ENCODE data around the gene SPATS2. TPM values are rescaled to one million over a fixed set of nuclear protein-coding genes. Genes with fewer than 3 reads are reported as not detected.

The SPATS2 gene
- total RNA-seq, 1 experiment from 2014 or later, result 74.2 TPM

GRCh38 chr12:49355913-49356312, 11.3 kb upstream of the SPATS2 start:
- intact Hi-C loops (cut with micrococcal nuclease), result loop anchor here (5.0 kb wide), 1 partner anchor 211 kb away; the partner anchor contains the start of gene MCRS1
- no peak overlapping the region for H2AFZ ChIP-seq (ENCODE audit: low read depth, low read length, poor library complexity, severe bottlenecking)
- ChIA-PET RAD21 (ENCODE audit: low non-redundant PET in 1 of 2, low total read pairs in 2 of 2, uncharacterized antibody in 2 of 2, unreplicated experiment in 2 of 2) (no interaction called here), CTCF (interaction anchor here (3.2 to 3.7 kb wide), 2 partner anchors 58 to 67 kb away, joined by 18 to 47 read pairs; no protein-coding TSS in a partner anchor), POLR2A (interaction anchor here (3.5 kb wide), 1 partner anchor 8 kb away, joined by 16 read pairs; the partner anchor contains the start of gene DNAJC22)
- no peak overlapping the region for H3K4me3 ChIP-seq (replicated peaks in 1 of 2; ENCODE audit: low read depth in 1 of 2, low read length in 2 of 2)
- H3K27ac ChIP-seq (ENCODE audit: low read depth, low read length), result no peak overlapping the region
- H4K20me1 ChIP-seq (ENCODE audit: insufficient read depth), result no peaks in the 10 kb centered on the region
- DNase-seq (ENCODE audit: low read depth, low spot score) (no peak), ATAC-seq (no peak)
- TF ChIP-seq YY1 (IDR thresholded peaks at IDR 0.05; ENCODE audit: extremely low read depth, insufficient replicate concordance, low read depth, low read length), result no peak
- TF ChIP-seq, protein P1, sequence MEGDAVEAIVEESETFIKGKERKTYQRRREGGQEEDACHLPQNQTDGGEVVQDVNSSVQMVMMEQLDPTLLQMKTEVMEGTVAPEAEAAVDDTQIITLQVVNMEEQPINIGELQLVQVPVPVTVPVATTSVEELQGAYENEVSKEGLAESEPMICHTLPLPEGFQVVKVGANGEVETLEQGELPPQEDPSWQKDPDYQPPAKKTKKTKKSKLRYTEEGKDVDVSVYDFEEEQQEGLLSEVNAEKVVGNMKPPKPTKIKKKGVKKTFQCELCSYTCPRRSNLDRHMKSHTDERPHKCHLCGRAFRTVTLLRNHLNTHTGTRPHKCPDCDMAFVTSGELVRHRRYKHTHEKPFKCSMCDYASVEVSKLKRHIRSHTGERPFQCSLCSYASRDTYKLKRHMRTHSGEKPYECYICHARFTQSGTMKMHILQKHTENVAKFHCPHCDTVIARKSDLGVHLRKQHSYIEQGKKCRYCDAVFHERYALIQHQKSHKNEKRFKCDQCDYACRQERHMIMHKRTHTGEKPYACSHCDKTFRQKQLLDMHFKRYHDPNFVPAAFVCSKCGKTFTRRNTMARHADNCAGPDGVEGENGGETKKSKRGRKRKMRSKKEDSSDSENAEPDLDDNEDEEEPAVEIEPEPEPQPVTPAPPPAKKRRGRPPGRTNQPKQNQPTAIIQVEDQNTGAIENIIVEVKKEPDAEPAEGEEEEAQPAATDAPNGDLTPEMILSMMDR (IDR thresholded peaks at IDR 0.05 in 2 of 3, conservative IDR thresholded peaks at IDR 0.05 in 1 of 3; ENCODE audit: borderline replicate concordance in 1 of 3, insufficient read depth in 1 of 3, low read depth in 2 of 3, low read length in 2 of 3), result no peak
- TF ChIP-seq, protein P2, sequence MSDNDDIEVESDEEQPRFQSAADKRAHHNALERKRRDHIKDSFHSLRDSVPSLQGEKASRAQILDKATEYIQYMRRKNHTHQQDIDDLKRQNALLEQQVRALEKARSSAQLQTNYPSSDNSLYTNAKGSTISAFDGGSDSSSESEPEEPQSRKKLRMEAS (IDR thresholded peaks at IDR 0.05), result no peak
- TF ChIP-seq CEBPB (IDR thresholded peaks at IDR 0.05; ENCODE audit: low read depth), result no peak
- TF ChIP-seq POLR2AphosphoS5 (IDR thresholded peaks at IDR 0.05; ENCODE audit: low read depth, low read length), result no peak
- no peak for TF ChIP-seq FOSL1 (IDR thresholded peaks at IDR 0.05; ENCODE audit: low read depth)
- TF ChIP-seq, protein P3, sequence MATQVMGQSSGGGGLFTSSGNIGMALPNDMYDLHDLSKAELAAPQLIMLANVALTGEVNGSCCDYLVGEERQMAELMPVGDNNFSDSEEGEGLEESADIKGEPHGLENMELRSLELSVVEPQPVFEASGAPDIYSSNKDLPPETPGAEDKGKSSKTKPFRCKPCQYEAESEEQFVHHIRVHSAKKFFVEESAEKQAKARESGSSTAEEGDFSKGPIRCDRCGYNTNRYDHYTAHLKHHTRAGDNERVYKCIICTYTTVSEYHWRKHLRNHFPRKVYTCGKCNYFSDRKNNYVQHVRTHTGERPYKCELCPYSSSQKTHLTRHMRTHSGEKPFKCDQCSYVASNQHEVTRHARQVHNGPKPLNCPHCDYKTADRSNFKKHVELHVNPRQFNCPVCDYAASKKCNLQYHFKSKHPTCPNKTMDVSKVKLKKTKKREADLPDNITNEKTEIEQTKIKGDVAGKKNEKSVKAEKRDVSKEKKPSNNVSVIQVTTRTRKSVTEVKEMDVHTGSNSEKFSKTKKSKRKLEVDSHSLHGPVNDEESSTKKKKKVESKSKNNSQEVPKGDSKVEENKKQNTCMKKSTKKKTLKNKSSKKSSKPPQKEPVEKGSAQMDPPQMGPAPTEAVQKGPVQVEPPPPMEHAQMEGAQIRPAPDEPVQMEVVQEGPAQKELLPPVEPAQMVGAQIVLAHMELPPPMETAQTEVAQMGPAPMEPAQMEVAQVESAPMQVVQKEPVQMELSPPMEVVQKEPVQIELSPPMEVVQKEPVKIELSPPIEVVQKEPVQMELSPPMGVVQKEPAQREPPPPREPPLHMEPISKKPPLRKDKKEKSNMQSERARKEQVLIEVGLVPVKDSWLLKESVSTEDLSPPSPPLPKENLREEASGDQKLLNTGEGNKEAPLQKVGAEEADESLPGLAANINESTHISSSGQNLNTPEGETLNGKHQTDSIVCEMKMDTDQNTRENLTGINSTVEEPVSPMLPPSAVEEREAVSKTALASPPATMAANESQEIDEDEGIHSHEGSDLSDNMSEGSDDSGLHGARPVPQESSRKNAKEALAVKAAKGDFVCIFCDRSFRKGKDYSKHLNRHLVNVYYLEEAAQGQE (IDR thresholded peaks at IDR 0.05; ENCODE audit: low read depth), result no peak
- no peak for TF ChIP-seq CBX3 (IDR thresholded peaks at IDR 0.05; ENCODE audit: low read depth)
- TF ChIP-seq SIN3A (IDR thresholded peaks at IDR 0.05; ENCODE audit: low read depth), result no peak
- no peak for TF ChIP-seq ELF1 (IDR thresholded peaks at IDR 0.05; ENCODE audit: borderline replicate concordance, low read depth)
- TF ChIP-seq EGR1 (IDR thresholded peaks at IDR 0.05; ENCODE audit: low read depth), result no peak
- TF ChIP-seq EZH2phosphoT487 (IDR thresholded peaks at IDR 0.05; ENCODE audit: borderline replicate concordance), result no peak
- TF ChIP-seq, protein P4, sequence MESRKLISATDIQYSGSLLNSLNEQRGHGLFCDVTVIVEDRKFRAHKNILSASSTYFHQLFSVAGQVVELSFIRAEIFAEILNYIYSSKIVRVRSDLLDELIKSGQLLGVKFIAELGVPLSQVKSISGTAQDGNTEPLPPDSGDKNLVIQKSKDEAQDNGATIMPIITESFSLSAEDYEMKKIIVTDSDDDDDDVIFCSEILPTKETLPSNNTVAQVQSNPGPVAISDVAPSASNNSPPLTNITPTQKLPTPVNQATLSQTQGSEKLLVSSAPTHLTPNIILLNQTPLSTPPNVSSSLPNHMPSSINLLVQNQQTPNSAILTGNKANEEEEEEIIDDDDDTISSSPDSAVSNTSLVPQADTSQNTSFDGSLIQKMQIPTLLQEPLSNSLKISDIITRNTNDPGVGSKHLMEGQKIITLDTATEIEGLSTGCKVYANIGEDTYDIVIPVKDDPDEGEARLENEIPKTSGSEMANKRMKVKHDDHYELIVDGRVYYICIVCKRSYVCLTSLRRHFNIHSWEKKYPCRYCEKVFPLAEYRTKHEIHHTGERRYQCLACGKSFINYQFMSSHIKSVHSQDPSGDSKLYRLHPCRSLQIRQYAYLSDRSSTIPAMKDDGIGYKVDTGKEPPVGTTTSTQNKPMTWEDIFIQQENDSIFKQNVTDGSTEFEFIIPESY (IDR thresholded peaks at IDR 0.05; ENCODE audit: extremely low read depth, insufficient replicate concordance, low read length), result no peak
- TF ChIP-seq ZNF274 (IDR thresholded peaks at IDR 0.05; ENCODE audit: low read depth, low read length), result no peak
- TF ChIP-seq SP1 (IDR thresholded peaks at IDR 0.05; ENCODE audit: low read depth), result no peak
- no peak for TF ChIP-seq TCF7L2 (IDR thresholded peaks at IDR 0.05; ENCODE audit: borderline replicate concordance, extremely low read depth, insufficient read depth, insufficient read length)
- TF ChIP-seq SRF (IDR thresholded peaks at IDR 0.05; ENCODE audit: low read depth), result no peak
- no peak for TF ChIP-seq ZFX (IDR thresholded peaks at IDR 0.05)
- H3K79me2 ChIP-seq (ENCODE audit: insufficient read depth, low read length), result no peaks in the 10 kb centered on the region
- H3K4me1 ChIP-seq (ENCODE audit: control insufficient read depth in 1 of 2, insufficient read depth in 2 of 2, low read length in 2 of 2), result peaks cover 31 to 35% of the 10 kb centered on the region in 2 experiments
- no TSS peak for BruUV-seq (replicated peaks)
- no peaks in the 10 kb centered on the region for H3K9me3 ChIP-seq (ENCODE audit: control insufficient read depth in 1 of 2, insufficient read depth in 1 of 2, low read depth in 1 of 2, low read length in 2 of 2)
- H3K4me2 ChIP-seq (ENCODE audit: low read length), result no peak overlapping the region
- H3K9me2 ChIP-seq (ENCODE audit: insufficient read depth), result no peaks in the 10 kb centered on the region
- H3K9ac ChIP-seq (ENCODE audit: low read length), result no peak overlapping the region
- H3K36me3 ChIP-seq (ENCODE audit: control insufficient read depth in 1 of 2, insufficient read depth in 2 of 2, low read length in 2 of 2), result peaks cover 0 to 9% of the 10 kb centered on the region in 2 experiments; a peak in 2 of 4 replicates
- no peaks in the 10 kb centered on the region for H3K27me3 ChIP-seq (ENCODE audit: insufficient read depth, low read length)
